ENCODE data around the gene SLC22A23.

The SLC22A23 gene

GRCh38 chr6:3419624-3420272, 37.1 kb downstream of the SLC22A23 start:
- H3K79me2 ChIP-seq (ENCODE audit: low read length): no peaks in the 10 kb centered on the region
- no peaks in the 10 kb centered on the region for H3F3A ChIP-seq (ENCODE audit: insufficient read depth, low read length)
- H2AFZ ChIP-seq (ENCODE audit: low read length): no peak overlapping the region
- no peak overlapping the region for H3K27ac ChIP-seq (ENCODE audit: low read length)
- H3K4me3 ChIP-seq (ENCODE audit: low read length): no peak overlapping the region
- H3K4me1 ChIP-seq (ENCODE audit: low read length): peaks cover 3% of the 10 kb centered on the region; the same call in 1 of the 2 replicates
- DNase-seq: no peak
- H3K9me3 ChIP-seq (replicated peaks; ENCODE audit: insufficient read depth, low read length): no peaks in the 10 kb centered on the region
- H4K20me1 ChIP-seq (ENCODE audit: insufficient read depth, low read length): no peaks in the 10 kb centered on the region
- no peaks in the 10 kb centered on the region for H3K36me3 ChIP-seq (replicated peaks; ENCODE audit: insufficient read depth, low read length)
- no peaks in the 10 kb centered on the region for H3K27me3 ChIP-seq (replicated peaks; ENCODE audit: insufficient read depth, low read length)
- no peak overlapping the region for H3K4me2 ChIP-seq (ENCODE audit: low read depth, low read length)
- no peaks in the 10 kb centered on the region for H3K9me2 ChIP-seq (replicated peaks; ENCODE audit: insufficient read depth, low read length)
- TF ChIP-seq EZH2 (optimal IDR thresholded peaks at IDR 0.05; ENCODE audit: low read depth, low read length) (no peak), EZH2phosphoT487 (IDR thresholded peaks at IDR 0.05; ENCODE audit: low read length) (no peak)
- TF ChIP-seq, protein P1, sequence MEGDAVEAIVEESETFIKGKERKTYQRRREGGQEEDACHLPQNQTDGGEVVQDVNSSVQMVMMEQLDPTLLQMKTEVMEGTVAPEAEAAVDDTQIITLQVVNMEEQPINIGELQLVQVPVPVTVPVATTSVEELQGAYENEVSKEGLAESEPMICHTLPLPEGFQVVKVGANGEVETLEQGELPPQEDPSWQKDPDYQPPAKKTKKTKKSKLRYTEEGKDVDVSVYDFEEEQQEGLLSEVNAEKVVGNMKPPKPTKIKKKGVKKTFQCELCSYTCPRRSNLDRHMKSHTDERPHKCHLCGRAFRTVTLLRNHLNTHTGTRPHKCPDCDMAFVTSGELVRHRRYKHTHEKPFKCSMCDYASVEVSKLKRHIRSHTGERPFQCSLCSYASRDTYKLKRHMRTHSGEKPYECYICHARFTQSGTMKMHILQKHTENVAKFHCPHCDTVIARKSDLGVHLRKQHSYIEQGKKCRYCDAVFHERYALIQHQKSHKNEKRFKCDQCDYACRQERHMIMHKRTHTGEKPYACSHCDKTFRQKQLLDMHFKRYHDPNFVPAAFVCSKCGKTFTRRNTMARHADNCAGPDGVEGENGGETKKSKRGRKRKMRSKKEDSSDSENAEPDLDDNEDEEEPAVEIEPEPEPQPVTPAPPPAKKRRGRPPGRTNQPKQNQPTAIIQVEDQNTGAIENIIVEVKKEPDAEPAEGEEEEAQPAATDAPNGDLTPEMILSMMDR (IDR thresholded peaks at IDR 0.05; ENCODE audit: low read length): no peak
- H3K9ac ChIP-seq (ENCODE audit: low read length): no peak overlapping the region

DNA sequence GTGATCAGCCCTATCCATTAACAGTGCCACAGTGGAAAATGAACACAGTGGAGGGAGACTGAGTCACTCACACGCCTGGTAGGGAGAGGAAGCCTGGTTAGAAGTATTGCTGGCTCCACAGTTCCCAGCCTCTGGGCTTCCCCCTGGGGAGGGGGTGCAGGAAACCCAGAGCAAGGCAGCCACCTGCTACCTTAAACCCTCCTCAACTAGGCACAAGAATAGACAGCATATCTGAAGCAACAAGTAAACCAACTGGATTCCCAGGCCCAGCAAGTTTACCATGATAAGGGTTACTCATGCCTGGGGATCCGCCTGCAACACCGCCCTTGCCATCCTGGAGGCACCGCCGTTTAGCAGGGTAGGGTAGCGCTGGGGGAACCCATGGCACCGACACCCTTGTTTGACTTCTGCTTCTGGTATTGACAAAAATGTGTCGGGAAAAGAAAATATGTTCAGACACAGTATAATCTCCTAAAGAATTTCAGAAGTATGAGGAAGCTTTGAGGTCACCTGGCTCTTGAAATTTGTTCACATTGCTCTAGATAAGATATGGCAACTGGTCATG, 38.3 kb downstream of the SLC22A23 start:
- no peak overlapping the region for H3K4me2 ChIP-seq (ENCODE audit: low read depth, low read length)
- no peaks in the 10 kb centered on the region for H4K20me1 ChIP-seq (ENCODE audit: insufficient read depth, low read length)
- H3K36me3 ChIP-seq (replicated peaks; ENCODE audit: insufficient read depth, low read length): no peaks in the 10 kb centered on the region
- H2AFZ ChIP-seq (ENCODE audit: low read length): no peak overlapping the region
- H3K4me3 ChIP-seq (ENCODE audit: low read length): no peak overlapping the region
- no peaks in the 10 kb centered on the region for H3K9me2 ChIP-seq (replicated peaks; ENCODE audit: insufficient read depth, low read length)
- DNase-seq: no peak
- no peaks in the 10 kb centered on the region for H3K79me2 ChIP-seq (ENCODE audit: low read length)
- H3K27ac ChIP-seq (ENCODE audit: low read length): no peak overlapping the region
- H3F3A ChIP-seq (ENCODE audit: insufficient read depth, low read length): no peaks in the 10 kb centered on the region
- no peaks in the 10 kb centered on the region for H3K9me3 ChIP-seq (replicated peaks; ENCODE audit: insufficient read depth, low read length)
- no peak for TF ChIP-seq EZH2phosphoT487 (IDR thresholded peaks at IDR 0.05; ENCODE audit: low read length)
- TF ChIP-seq, protein P1 (IDR thresholded peaks at IDR 0.05; ENCODE audit: low read length): no peak
- TF ChIP-seq EZH2 (optimal IDR thresholded peaks at IDR 0.05; ENCODE audit: low read depth, low read length): no peak
- no peak overlapping the region for H3K9ac ChIP-seq (ENCODE audit: low read length)
- H3K27me3 ChIP-seq (replicated peaks; ENCODE audit: insufficient read depth, low read length): no peaks in the 10 kb centered on the region
- peaks cover 3% of the 10 kb centered on the region; the same call in 1 of the 2 replicates for H3K4me1 ChIP-seq (ENCODE audit: low read length)

DNA sequence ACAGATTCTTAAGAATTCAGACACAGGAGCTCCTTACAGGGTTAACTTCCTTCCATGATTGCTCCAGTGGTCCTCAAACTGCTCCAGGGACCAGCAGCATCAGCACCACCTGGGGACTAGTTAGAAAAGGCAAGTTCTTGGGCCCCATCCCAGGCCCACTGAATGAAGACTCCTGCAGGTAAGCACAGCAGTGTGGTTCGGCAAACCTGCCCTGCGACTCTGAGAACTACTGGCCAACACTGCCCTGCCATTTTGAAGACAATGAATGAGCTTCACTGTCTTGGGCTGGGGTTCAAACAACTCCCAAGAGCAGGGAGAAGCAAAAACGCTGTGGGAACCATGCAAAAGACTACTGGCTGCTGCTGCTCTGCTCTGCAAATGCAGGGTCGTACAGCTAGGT, 39.4 kb downstream of the SLC22A23 start:
- Histone ChIP-seq H3K4me3 (ENCODE audit: low read length) (no peak overlapping the region), H3K27me3 (replicated peaks; ENCODE audit: insufficient read depth, low read length) (no peaks in the 10 kb centered on the region), H3K79me2 (ENCODE audit: low read length) (no peaks in the 10 kb centered on the region), H3F3A (ENCODE audit: insufficient read depth, low read length) (no peaks in the 10 kb centered on the region), H2AFZ (ENCODE audit: low read length) (no peak overlapping the region), H4K20me1 (ENCODE audit: insufficient read depth, low read length) (no peaks in the 10 kb centered on the region), H3K4me1 (ENCODE audit: low read length) (peaks cover 3% of the 10 kb centered on the region; the same call in 1 of the 2 replicates), H3K36me3 (replicated peaks; ENCODE audit: insufficient read depth, low read length) (no peaks in the 10 kb centered on the region), H3K4me2 (ENCODE audit: low read depth, low read length) (no peak overlapping the region), H3K9me2 (replicated peaks; ENCODE audit: insufficient read depth, low read length) (no peaks in the 10 kb centered on the region), H3K9me3 (replicated peaks; ENCODE audit: insufficient read depth, low read length) (no peaks in the 10 kb centered on the region), H3K27ac (ENCODE audit: low read length) (no peak overlapping the region), H3K9ac (ENCODE audit: low read length) (no peak overlapping the region)
- no peak for DNase-seq
- no peak for TF ChIP-seq EZH2 (optimal IDR thresholded peaks at IDR 0.05; ENCODE audit: low read depth, low read length)
- TF ChIP-seq EZH2phosphoT487 (IDR thresholded peaks at IDR 0.05; ENCODE audit: low read length): no peak
- TF ChIP-seq, protein P1 (IDR thresholded peaks at IDR 0.05; ENCODE audit: low read length): no peak

Measured in MM.1S (cell line).